ENCODE measurements around the gene TSBP1.

DNA sequence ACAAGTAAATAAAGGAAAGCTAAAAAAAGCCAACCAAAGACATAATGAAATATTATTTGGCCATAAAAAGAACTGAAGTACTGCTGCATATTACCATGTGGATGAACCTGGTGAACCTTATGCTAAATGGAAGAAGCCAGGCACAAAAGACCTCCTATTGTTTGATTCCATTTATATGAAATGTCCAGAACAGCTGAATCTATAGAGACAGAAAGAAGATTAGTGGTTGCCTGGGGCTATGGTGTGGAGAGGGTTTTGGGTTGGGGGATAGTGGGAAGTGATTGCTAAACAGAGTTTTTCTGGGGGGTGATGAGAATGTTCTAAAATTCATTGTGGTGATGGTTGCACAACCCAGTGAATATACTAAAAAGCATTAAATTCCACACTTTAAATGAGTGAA, 53.2 kb downstream of the TSBP1 start:
- no peak for TF ChIP-seq POLR2AphosphoS5 (IDR thresholded peaks at IDR 0.05; ENCODE audit: low read depth, low read length)
- TF ChIP-seq PAX5 (IDR thresholded peaks at IDR 0.05; ENCODE audit: insufficient read depth, low read length, severe bottlenecking), result no peak
- TF ChIP-seq POLR2A (IDR thresholded peaks at IDR 0.05; ENCODE audit: low read depth, low read length), result no peak
- no peak for TF ChIP-seq TAF1 (IDR thresholded peaks at IDR 0.05; ENCODE audit: low read depth, low read length)

All from GM12891 (cell line).